Measurements from ENCODE around the gene EN1.

Gene EN1

GRCh38 chr2:118842661-118843482 is 4.6 kb downstream of the EN1 start:
- H3K4me1 Mint-ChIP-seq = peaks cover 15 to 44% of the 10 kb centered on the region in 2 donors
- DNase-seq (no peak), ATAC-seq (replicated peaks) (no peak)
- peaks cover 0 to 2% of the 10 kb centered on the region in 2 donors for H3K36me3 Mint-ChIP-seq
- peak overlapping the region; percentile 31 for H3K27ac Mint-ChIP-seq
- H3K9me3 Mint-ChIP-seq = no peaks in the 10 kb centered on the region
- peaks cover 80 to 96% of the 10 kb centered on the region in 2 donors for H3K27me3 Mint-ChIP-seq
- H3K4me3 Mint-ChIP-seq = peak overlapping the region; percentile 65 to 68

GRCh38 chr2:118841828-118842461 is 5.5 kb downstream of the EN1 start:
- H3K4me1 Mint-ChIP-seq = peaks cover 17 to 44% of the 10 kb centered on the region in 2 donors
- peaks cover 0 to 2% of the 10 kb centered on the region in 2 donors for H3K36me3 Mint-ChIP-seq
- ATAC-seq (replicated peaks) (no peak), DNase-seq (no peak)
- H3K27me3 Mint-ChIP-seq = peaks cover 85 to 96% of the 10 kb centered on the region in 2 donors
- peak overlapping the region; percentile 62 for H3K27ac Mint-ChIP-seq
- H3K4me3 Mint-ChIP-seq = peak overlapping the region; percentile 84 to 90
- no peaks in the 10 kb centered on the region for H3K9me3 Mint-ChIP-seq

- Mint-ChIP-seq H3K9me3 (no peaks in the 10 kb centered on the region), H3K36me3 (peaks cover 0 to 2% of the 10 kb centered on the region in 2 donors), H3K4me1 (peaks cover 17 to 44% of the 10 kb centered on the region in 2 donors), H3K27ac (no peak overlapping the region), H3K27me3 (peaks cover 90 to 98% of the 10 kb centered on the region in 2 donors), H3K4me3 (peak overlapping the region; percentile 84 to 90)
- DNase-seq (no peak), ATAC-seq (replicated peaks) (no peak)
Measured at GRCh38 chr2:118841450-118841827, 6.0 kb downstream of the EN1 start.

GRCh38 chr2:118838741-118839455 is 8.6 kb downstream of the EN1 start:
- peaks cover 22 to 52% of the 10 kb centered on the region in 2 donors for H3K4me1 Mint-ChIP-seq
- H3K4me3 Mint-ChIP-seq = no peak overlapping the region
- peaks cover 92 to 98% of the 10 kb centered on the region in 2 donors for H3K27me3 Mint-ChIP-seq
- no peak overlapping the region for H3K27ac Mint-ChIP-seq
- no peaks in the 10 kb centered on the region for H3K9me3 Mint-ChIP-seq
- ATAC-seq (replicated peaks) (no peak), DNase-seq (no peak)
- H3K36me3 Mint-ChIP-seq = peaks cover 2% of the 10 kb centered on the region in 2 donors

GRCh38 chr2:118837621-118838020 is 9.8 kb downstream of the EN1 start:
- ATAC-seq (replicated peaks) (no peak), DNase-seq (no peak)
- Mint-ChIP-seq H3K27ac (no peak overlapping the region), H3K36me3 (peaks cover 2% of the 10 kb centered on the region in 2 donors), H3K4me1 (peaks cover 19 to 47% of the 10 kb centered on the region in 2 donors), H3K4me3 (no peak overlapping the region), H3K27me3 (peaks cover 89 to 99% of the 10 kb centered on the region in 2 donors), H3K9me3 (no peaks in the 10 kb centered on the region)

GRCh38 chr2:118837067-118837466 is 10.4 kb downstream of the EN1 start:
- peaks cover under 1 to 2% of the 10 kb centered on the region in 2 donors for H3K36me3 Mint-ChIP-seq
- H3K4me3 Mint-ChIP-seq = no peak overlapping the region

GRCh38 chr2:118836411-118836930 is 11.0 kb downstream of the EN1 start:
- no peak for ATAC-seq (replicated peaks)
- H3K27me3 Mint-ChIP-seq = peaks cover 83 to 97% of the 10 kb centered on the region in 2 donors
- H3K4me1 Mint-ChIP-seq = peaks cover 14 to 36% of the 10 kb centered on the region in 2 donors
- H3K27ac Mint-ChIP-seq = peak overlapping the region; percentile 66
- peaks cover 0 to 2% of the 10 kb centered on the region in 2 donors for H3K36me3 Mint-ChIP-seq
- no peak for DNase-seq
- H3K4me3 Mint-ChIP-seq = peak overlapping the region; percentile 51 to 56
- H3K9me3 Mint-ChIP-seq = no peaks in the 10 kb centered on the region

More at GRCh38 chr2:118837067-118837466, 10.4 kb downstream of the EN1 start:
- ATAC-seq (replicated peaks) (no peak), DNase-seq (no peak)
- H3K27ac Mint-ChIP-seq = no peak overlapping the region
- no peaks in the 10 kb centered on the region for H3K9me3 Mint-ChIP-seq
- H3K27me3 Mint-ChIP-seq = peaks cover 86 to 100% of the 10 kb centered on the region in 2 donors
- H3K4me1 Mint-ChIP-seq = peaks cover 17 to 42% of the 10 kb centered on the region in 2 donors

GRCh38 chr2:118835746-118836410 is 11.6 kb downstream of the EN1 start:
- Mint-ChIP-seq H3K4me1 (peaks cover 10 to 31% of the 10 kb centered on the region in 2 donors), H3K27me3 (peaks cover 77 to 97% of the 10 kb centered on the region in 2 donors), H3K36me3 (peaks cover 0 to 2% of the 10 kb centered on the region in 2 donors), H3K9me3 (no peaks in the 10 kb centered on the region), H3K27ac (peak overlapping the region; percentile 66), H3K4me3 (peak overlapping the region; percentile 51 to 74)
- DNase-seq (no peak), ATAC-seq (replicated peaks) (no peak)

GRCh38 chr2:118834901-118835745 is 12.3 kb downstream of the EN1 start:
- Mint-ChIP-seq H3K27me3 (peaks cover 76 to 97% of the 10 kb centered on the region in 2 donors), H3K27ac (peak overlapping the region; percentile 59), H3K9me3 (no peaks in the 10 kb centered on the region), H3K36me3 (peaks cover 0 to 2% of the 10 kb centered on the region in 2 donors), H3K4me3 (peak overlapping the region; percentile 51 to 74), H3K4me1 (peaks cover 10 to 29% of the 10 kb centered on the region in 2 donors)
- ATAC-seq (replicated peaks) (no peak), DNase-seq (no peak)

GRCh38 chr2:118834440-118834810 is 13.0 kb downstream of the EN1 start:
- Mint-ChIP-seq H3K27ac (peak overlapping the region; percentile 67), H3K36me3 (peaks cover 0 to 2% of the 10 kb centered on the region in 2 donors), H3K4me1 (peaks cover 10 to 29% of the 10 kb centered on the region in 2 donors), H3K27me3 (peaks cover 76 to 96% of the 10 kb centered on the region in 2 donors), H3K4me3 (peak overlapping the region; percentile 48 to 54), H3K9me3 (no peaks in the 10 kb centered on the region)
- DNase-seq (no peak), ATAC-seq (replicated peaks) (no peak)

- Mint-ChIP-seq H3K27ac (peak overlapping the region; percentile 67), H3K27me3 (peaks cover 71 to 91% of the 10 kb centered on the region in 2 donors), H3K4me3 (peak overlapping the region; percentile 48 to 54), H3K36me3 (peaks cover 0 to 2% of the 10 kb centered on the region in 2 donors), H3K4me1 (peaks cover 10 to 29% of the 10 kb centered on the region in 2 donors), H3K9me3 (no peaks in the 10 kb centered on the region)
- DNase-seq = no peak
- no peak for ATAC-seq (replicated peaks)
Measured at GRCh38 chr2:118833716-118834439, 13.6 kb downstream of the EN1 start.
